OCI-LY3 (cell line): Measurements from ENCODE around the gene PLCB4.

Experiments
- H2AFZ ChIP-seq: fragments of 200-600, 300-600 bp; shearing (Covaris generic); 2 replicates; pipeline ENCODE4 v1.6.0; 2014; ENCODE audit warnings: antibody characterized with exemption, low read depth, low read length
- H3K27ac ChIP-seq: fragments of 200-600, 300-600 bp; sonication (generic); 2 replicates; pipeline ENCODE4 v1.5.1; 2014; ENCODE audit warnings: mild to moderate bottlenecking, low read length, moderate library complexity, mixed read lengths
- H3K27me3 ChIP-seq: fragments of 200-600, 300-600 bp; sonication (generic); 2 replicates; pipeline ENCODE4 v1.6.1; 2014; ENCODE audit warnings: low read depth, low read length, mixed read lengths
- H3K36me3 ChIP-seq: fragments of 200-600, 300-600 bp; sonication (generic); replicated peaks from 2 replicates; pipeline ENCODE3; 2014; ENCODE audit warnings: low read depth, low read length, mixed read lengths
- H3K4me1 ChIP-seq: fragments of 300-600, 200-600 bp; sonication (generic); 2 replicates; pipeline ENCODE4 v1.6.1; 2014; ENCODE audit warnings: low read length, mixed read lengths
- H3K4me2 ChIP-seq: fragments of 200-600, 300-600 bp; sonication (generic); 2 replicates; pipeline ENCODE4 v1.6.1; 2014; ENCODE audit warnings: low read length, mixed read lengths
- H3K4me3 ChIP-seq: fragments of 300-600, 200-600 bp; sonication (generic); 2 replicates; pipeline ENCODE4 v1.5.1; 2014; ENCODE audit warnings: antibody characterized with exemption, mild to moderate bottlenecking, low read length, moderate library complexity
- H3K79me2 ChIP-seq: fragments of 300-600, 200-600 bp; shearing (Covaris generic); 2 replicates; pipeline ENCODE4 v1.6.1; 2014; ENCODE audit warnings: mild to moderate bottlenecking, low read length, mixed read lengths
- H3K9ac ChIP-seq: fragments of 300-600, 200-600 bp; shearing (Covaris generic); 2 replicates; pipeline ENCODE4 v1.6.0; 2014; ENCODE audit warnings: mild to moderate bottlenecking, low read length, moderate library complexity
- H3K9me3 ChIP-seq: fragments of 200-600, 300-600 bp; shearing (Covaris generic); 2 replicates; pipeline ENCODE4 v1.6.1; 2014; ENCODE audit warnings: low read length, mixed read lengths; ENCODE audit not compliant: insufficient read depth
- H4K20me1 ChIP-seq: fragments of 200-600, 300-600 bp; sonication (generic); 2 replicates; pipeline ENCODE4 v1.6.1; 2016; ENCODE audit warnings: low read length, mixed read lengths; ENCODE audit not compliant: insufficient read depth
- EZH2phosphoT487 ChIP-seq: fragments of 200-600 bp; shearing (Covaris generic); IDR thresholded peaks from 2 replicates; pipeline ENCODE4 v1.6.1; 2018; ENCODE audit warnings: antibody characterized with exemption, mixed run types, low read depth
- TF ChIP-seq, protein P1 (sequence below): fragments of 200-600, 300-600 bp; sonication (generic); IDR thresholded peaks from 2 replicates; pipeline ENCODE4 v1.5.1; 2014; ENCODE audit warnings: antibody characterized with exemption, low read length, low read depth

The PLCB4 gene

DNA sequence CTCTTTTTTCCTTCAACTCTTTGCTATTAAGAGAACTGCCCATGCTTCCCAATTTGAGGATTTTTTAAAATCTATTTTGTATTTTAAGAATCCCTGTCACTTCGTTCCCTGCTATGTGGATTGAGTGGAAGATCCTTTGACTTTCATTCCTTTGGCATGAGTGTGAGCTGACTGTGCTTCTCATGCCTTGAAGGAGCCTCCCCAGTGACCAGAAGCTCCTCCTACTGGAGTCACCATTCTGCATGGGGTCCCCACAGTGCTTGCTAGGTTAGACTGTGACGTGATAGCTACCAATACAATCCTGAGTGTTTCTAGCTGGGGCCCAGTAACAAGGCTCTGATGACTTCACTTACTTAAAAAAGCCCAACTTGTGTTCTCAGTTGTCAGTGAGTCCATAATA, 341.1 kb downstream of the PLCB4 start:
- Histone ChIP-seq H3K9me3 (no peaks in the 10 kb centered on the region), H3K4me2 (no peak overlapping the region), H4K20me1 (no peaks in the 10 kb centered on the region), H3K36me3 (no peaks in the 10 kb centered on the region), H2AFZ (no peak overlapping the region), H3K4me1 (peaks cover 10% of the 10 kb centered on the region), H3K79me2 (no peaks in the 10 kb centered on the region), H3K27me3 (peaks cover 34% of the 10 kb centered on the region), H3K27ac (no peak overlapping the region), H3K4me3 (no peak overlapping the region), H3K9ac (no peak overlapping the region)
- TF ChIP-seq, protein P1, sequence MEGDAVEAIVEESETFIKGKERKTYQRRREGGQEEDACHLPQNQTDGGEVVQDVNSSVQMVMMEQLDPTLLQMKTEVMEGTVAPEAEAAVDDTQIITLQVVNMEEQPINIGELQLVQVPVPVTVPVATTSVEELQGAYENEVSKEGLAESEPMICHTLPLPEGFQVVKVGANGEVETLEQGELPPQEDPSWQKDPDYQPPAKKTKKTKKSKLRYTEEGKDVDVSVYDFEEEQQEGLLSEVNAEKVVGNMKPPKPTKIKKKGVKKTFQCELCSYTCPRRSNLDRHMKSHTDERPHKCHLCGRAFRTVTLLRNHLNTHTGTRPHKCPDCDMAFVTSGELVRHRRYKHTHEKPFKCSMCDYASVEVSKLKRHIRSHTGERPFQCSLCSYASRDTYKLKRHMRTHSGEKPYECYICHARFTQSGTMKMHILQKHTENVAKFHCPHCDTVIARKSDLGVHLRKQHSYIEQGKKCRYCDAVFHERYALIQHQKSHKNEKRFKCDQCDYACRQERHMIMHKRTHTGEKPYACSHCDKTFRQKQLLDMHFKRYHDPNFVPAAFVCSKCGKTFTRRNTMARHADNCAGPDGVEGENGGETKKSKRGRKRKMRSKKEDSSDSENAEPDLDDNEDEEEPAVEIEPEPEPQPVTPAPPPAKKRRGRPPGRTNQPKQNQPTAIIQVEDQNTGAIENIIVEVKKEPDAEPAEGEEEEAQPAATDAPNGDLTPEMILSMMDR: no peak
- no peak for TF ChIP-seq EZH2phosphoT487

GRCh38 chr20:9411833-9412232, 342.9 kb downstream of the PLCB4 start:
- Histone ChIP-seq H4K20me1 (no peaks in the 10 kb centered on the region), H3K4me3 (no peak overlapping the region), H3K4me2 (no peak overlapping the region), H3K36me3 (no peaks in the 10 kb centered on the region), H3K27ac (no peak overlapping the region), H3K9ac (no peak overlapping the region), H3K27me3 (peaks cover 23% of the 10 kb centered on the region), H3K79me2 (no peaks in the 10 kb centered on the region), H2AFZ (no peak overlapping the region), H3K4me1 (peaks cover 10% of the 10 kb centered on the region), H3K9me3 (no peaks in the 10 kb centered on the region)
- TF ChIP-seq, protein P1: no peak
- TF ChIP-seq EZH2phosphoT487: no peak

DNA sequence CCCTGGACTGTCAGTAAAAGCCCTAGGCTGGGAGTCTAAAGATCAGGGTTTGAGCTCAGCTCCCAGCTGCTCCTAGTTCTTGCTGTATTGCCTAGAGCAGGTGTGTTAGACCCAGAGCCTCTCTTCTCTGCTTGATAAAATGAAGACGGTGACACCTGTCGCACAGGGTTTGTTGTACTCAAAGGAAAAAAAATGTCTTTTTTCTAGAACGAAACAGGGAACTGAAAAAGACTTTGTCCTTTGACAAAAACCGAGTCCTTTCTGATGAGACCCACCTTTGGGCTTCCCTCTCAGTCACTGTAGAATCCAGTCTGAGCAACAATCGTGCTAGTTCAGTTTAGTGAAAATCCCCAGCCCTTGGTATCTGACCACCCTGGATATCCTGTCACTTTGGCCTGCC, 343.4 kb downstream of the PLCB4 start:
- Histone ChIP-seq H3K4me1 (peaks cover 10% of the 10 kb centered on the region), H2AFZ (no peak overlapping the region), H3K4me2 (no peak overlapping the region), H3K27ac (no peak overlapping the region), H3K9ac (no peak overlapping the region), H3K79me2 (no peaks in the 10 kb centered on the region), H3K27me3 (peaks cover 23% of the 10 kb centered on the region), H3K36me3 (no peaks in the 10 kb centered on the region), H3K4me3 (no peak overlapping the region), H4K20me1 (no peaks in the 10 kb centered on the region), H3K9me3 (no peaks in the 10 kb centered on the region)
- TF ChIP-seq EZH2phosphoT487: no peak
- TF ChIP-seq, protein P1: no peak

DNA sequence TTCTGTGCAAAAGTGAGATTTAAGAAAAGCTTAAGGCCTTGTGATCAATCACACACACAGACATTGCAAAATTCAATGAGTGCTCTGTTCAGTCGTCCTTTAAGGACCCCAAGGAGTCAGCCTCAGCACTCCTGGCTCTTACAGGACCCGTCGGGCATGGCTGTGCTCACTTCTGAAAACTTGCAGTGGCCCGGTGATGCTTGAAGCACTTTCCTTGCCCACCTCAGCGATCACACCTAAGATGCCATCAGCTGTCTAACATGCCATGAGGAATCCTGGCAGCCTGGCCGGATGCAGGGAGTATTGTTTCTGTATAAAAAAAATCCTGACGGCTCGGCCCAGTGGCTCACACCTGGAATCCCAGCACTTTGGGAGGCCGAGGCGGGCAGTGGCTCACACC, 344.1 kb downstream of the PLCB4 start:
- no peak overlapping the region for H2AFZ ChIP-seq
- H3K79me2 ChIP-seq: no peaks in the 10 kb centered on the region
- H3K4me1 ChIP-seq: peaks cover 10% of the 10 kb centered on the region
- H3K27ac ChIP-seq: no peak overlapping the region
- TF ChIP-seq, protein P1: no peak
- TF ChIP-seq EZH2phosphoT487: no peak
- no peak overlapping the region for H3K4me3 ChIP-seq
- no peak overlapping the region for H3K4me2 ChIP-seq
- no peak overlapping the region for H3K9ac ChIP-seq
- H3K9me3 ChIP-seq: no peaks in the 10 kb centered on the region
- peaks cover 23% of the 10 kb centered on the region for H3K27me3 ChIP-seq
- no peaks in the 10 kb centered on the region for H3K36me3 ChIP-seq
- no peaks in the 10 kb centered on the region for H4K20me1 ChIP-seq
